Hindlimb muscle (tissue), 1 donor: Measurements from ENCODE around the gene MEAF6. TPM values are rescaled to one million over a fixed set of nuclear protein-coding genes. Genes with fewer than 3 reads are reported as not detected.
A peak's percentile ranks its signal among the peaks of the same experiment; 100 is the strongest.
"Not testable (repeated sequence)": the region's sequence is repeated elsewhere in the genome, so short reads cannot be mapped to it uniquely, and the experiment has no call there.

Experiments
- DNase-seq: peaks from one replicate; pipeline ENCODE4 v3.0.0-alpha.2; 2013
- polyA plus RNA-seq: library from polyadenylated mRNA; unstranded; fragments of 120-200 nt; gene quantifications from one replicate; pipeline ENCODE4 v1.2.1, GENCODE V29; 2013; ENCODE audit not compliant: insufficient read length

MEAF6 gene
- polyA plus RNA-seq, 1 donor: 42.2 TPM

GRCh38 chr1:37529888-37530287, 15.3 kb upstream of the MEAF6 start:
- not testable (repeated sequence) for DNase-seq

- DNase-seq: no peak
Observed at GRCh38 chr1:37519613-37520012, 5.0 kb upstream of the MEAF6 start.

GRCh38 chr1:37518929-37519328, 4.4 kb upstream of the MEAF6 start:
- DNase-seq: not testable (repeated sequence)

- DNase-seq: not testable (repeated sequence)
Observed at GRCh38 chr1:37518241-37518640, 3.7 kb upstream of the MEAF6 start.

- no peak for DNase-seq
Observed at GRCh38 chr1:37517569-37517968, 3.0 kb upstream of the MEAF6 start.

- peak; percentile 15 for DNase-seq
Observed at GRCh38 chr1:37515185-37516034, 844 bp upstream of the MEAF6 start.

- DNase-seq: peak; percentile 4
Observed at GRCh38 chr1:37513795-37514349, 694 bp downstream of the MEAF6 start.

GRCh38 chr1:37509181-37509580, 5.4 kb downstream of the MEAF6 start:
- no peak for DNase-seq

GRCh38 chr1:37506740-37507139, 7.8 kb downstream of the MEAF6 start:
- no peak for DNase-seq

GRCh38 chr1:37502791-37503190, 11.8 kb downstream of the MEAF6 start:
- DNase-seq: not testable (repeated sequence)

- no peak for DNase-seq
Observed at GRCh38 chr1:37502104-37502503, 12.5 kb downstream of the MEAF6 start.

- DNase-seq: no peak
Observed at GRCh38 chr1:37501661-37502060, 12.9 kb downstream of the MEAF6 start.

GRCh38 chr1:37498872-37499617, 15.5 kb downstream of the MEAF6 start:
- DNase-seq: no peak

- DNase-seq: no peak
Observed at GRCh38 chr1:37497832-37498231, 16.7 kb downstream of the MEAF6 start.

GRCh38 chr1:37495875-37496274, 18.7 kb downstream of the MEAF6 start:
- no peak for DNase-seq

- no peak for DNase-seq
Observed at GRCh38 chr1:37493336-37494098, 21.0 kb downstream of the MEAF6 start.

GRCh38 chr1:37487619-37487984, 27.0 kb downstream of the MEAF6 start:
- no peak for DNase-seq

GRCh38 chr1:37486680-37487618, 27.6 kb downstream of the MEAF6 start:
- DNase-seq: peak; percentile 71

- DNase-seq: no peak
Observed at GRCh38 chr1:37485902-37486679, 28.5 kb downstream of the MEAF6 start.

- DNase-seq: no peak
Observed at GRCh38 chr1:37484325-37485051, 30.1 kb downstream of the MEAF6 start.
